Measurements from ENCODE around the gene LTBP3. TPM values are rescaled to one million over a fixed set of nuclear protein-coding genes. Genes with fewer than 3 reads are reported as not detected.

The LTBP3 gene
- polyA plus RNA-seq, 3 donors from 2014 or later, result 3.3 to 21.0 (median 14.5) TPM

DNA sequence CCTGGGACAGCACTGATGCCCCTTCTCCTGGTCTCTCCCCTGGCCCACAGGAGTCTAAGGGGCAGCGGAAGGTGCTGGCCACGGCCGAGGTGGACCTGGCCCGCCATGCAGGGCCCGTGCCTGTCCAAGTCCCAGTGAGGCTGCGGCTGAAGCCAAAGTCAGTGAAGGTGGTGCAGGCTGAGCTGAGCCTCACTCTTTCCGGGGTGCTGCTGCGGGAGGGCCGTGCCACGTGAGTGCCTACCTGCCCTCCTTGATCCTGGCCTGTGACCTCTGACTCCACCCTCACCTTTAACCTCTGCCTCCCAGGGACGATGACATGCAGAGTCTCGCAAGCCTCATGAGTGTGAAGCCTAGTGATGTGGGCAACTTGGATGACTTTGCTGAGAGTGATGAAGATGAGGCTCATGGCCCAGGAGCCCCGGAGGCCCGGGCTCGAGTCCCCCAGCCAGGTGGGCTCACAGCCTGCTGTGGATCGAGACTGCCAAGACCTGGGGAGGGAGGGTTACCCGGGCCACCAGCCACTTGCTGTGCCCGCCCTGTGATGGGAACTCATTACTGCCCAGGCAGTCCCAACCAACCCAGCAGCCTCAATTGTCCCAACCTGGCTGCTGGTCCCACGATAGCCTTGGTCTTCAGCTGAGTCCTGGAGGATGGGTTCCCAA is 22.0 kb upstream of the LTBP3 start:
- peaks cover 32 to 40% of the 10 kb centered on the region in 2 donors for H3K4me1 Mint-ChIP-seq
- no peak for DNase-seq
- H3K9me3 Mint-ChIP-seq, result no peaks in the 10 kb centered on the region
- peaks cover 0 to 9% (median 4%) of the 10 kb centered on the region in 3 donors for H3K36me3 Mint-ChIP-seq
- peaks cover 5 to 15% (median 6%) of the 10 kb centered on the region in 3 donors for H3K27me3 Mint-ChIP-seq (ENCODE audit: low read depth in 3 of 3)
- H3K4me3 Mint-ChIP-seq, result no peak overlapping the region
- H3K27ac Mint-ChIP-seq, result peak overlapping the region in 1 of 6 donors; percentile 12

- H3K4me1 Mint-ChIP-seq, result peaks cover 38 to 46% of the 10 kb centered on the region in 2 donors
- H3K27me3 Mint-ChIP-seq (ENCODE audit: low read depth in 3 of 3), result peaks cover 10 to 23% (median 11%) of the 10 kb centered on the region in 3 donors
- H3K36me3 Mint-ChIP-seq, result peaks cover 0 to 9% (median 4%) of the 10 kb centered on the region in 3 donors
- H3K4me3 Mint-ChIP-seq, result peak overlapping the region in 2 of 5 donors; percentile 43 to 47
- no peaks in the 10 kb centered on the region for H3K9me3 Mint-ChIP-seq
- H3K27ac Mint-ChIP-seq, result peak overlapping the region in 2 of 6 donors; percentile 64 to 67
- no peak for DNase-seq
These were observed 21.1 kb upstream of the LTBP3 start for GRCh38 chr11:65579291-65579690.

- H3K36me3 Mint-ChIP-seq, result peaks cover 0 to 9% (median 4%) of the 10 kb centered on the region in 3 donors
- peak overlapping the region; percentile 47 to 89 (median 80) for H3K27ac Mint-ChIP-seq
- no peak for DNase-seq
- no peaks in the 10 kb centered on the region for H3K9me3 Mint-ChIP-seq
- peaks cover 12 to 27% (median 13%) of the 10 kb centered on the region in 3 donors for H3K27me3 Mint-ChIP-seq (ENCODE audit: low read depth in 3 of 3)
- peak overlapping the region; percentile 58 to 88 (median 69) for H3K4me3 Mint-ChIP-seq
- H3K4me1 Mint-ChIP-seq, result peaks cover 43 to 47% of the 10 kb centered on the region in 2 donors
These were observed 20.5 kb upstream of the LTBP3 start for GRCh38 chr11:65578667-65579066.

DNA sequence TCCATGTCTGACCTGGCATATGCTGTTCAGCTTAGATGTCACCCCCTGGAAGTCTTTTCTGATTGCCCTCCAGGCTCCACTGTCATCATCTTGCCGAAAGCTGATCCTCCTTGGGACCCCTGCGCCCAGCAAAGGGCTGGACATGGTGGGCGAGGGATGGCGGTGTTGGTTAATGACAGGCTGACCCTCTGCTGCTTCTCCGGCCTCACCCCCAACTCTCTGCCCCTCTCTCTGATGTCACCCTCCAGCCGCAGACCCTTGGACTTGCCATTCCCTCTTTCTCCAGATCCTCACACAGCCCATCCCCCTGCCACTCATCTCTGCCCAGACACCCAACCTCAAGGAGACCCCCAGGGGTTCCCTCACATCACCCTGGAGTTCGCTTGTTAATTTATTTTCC is 20.0 kb upstream of the LTBP3 start:
- DNase-seq, result no peak
- H3K27ac Mint-ChIP-seq, result peak overlapping the region; percentile 71 to 89 (median 82)
- H3K9me3 Mint-ChIP-seq, result no peaks in the 10 kb centered on the region
- H3K27me3 Mint-ChIP-seq (ENCODE audit: low read depth in 3 of 3), result peaks cover 12 to 27% (median 13%) of the 10 kb centered on the region in 3 donors
- H3K36me3 Mint-ChIP-seq, result peaks cover 0 to 9% (median under 1%) of the 10 kb centered on the region in 3 donors
- peaks cover 48 to 51% of the 10 kb centered on the region in 2 donors for H3K4me1 Mint-ChIP-seq
- peak overlapping the region; percentile 58 to 88 (median 79) for H3K4me3 Mint-ChIP-seq

DNA sequence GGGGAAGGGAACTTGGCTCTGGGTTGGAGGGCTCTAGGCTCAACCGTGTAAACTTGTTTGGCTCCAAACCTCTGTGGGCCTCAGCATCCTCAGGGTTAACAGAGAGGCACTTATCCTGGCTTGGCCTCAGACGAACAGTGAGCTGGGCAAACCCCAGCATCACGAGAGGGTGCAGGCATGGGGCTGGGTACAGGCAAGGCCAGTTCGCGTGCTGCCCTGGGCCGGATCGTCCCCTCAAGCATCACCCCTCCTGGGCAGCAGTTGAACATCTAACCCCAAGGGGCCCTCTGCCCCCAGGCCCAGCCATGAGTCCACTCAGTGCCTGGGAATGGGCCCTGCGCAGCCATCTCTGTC is 19.6 kb upstream of the LTBP3 start:
- no peaks in the 10 kb centered on the region for H3K9me3 Mint-ChIP-seq
- peaks cover 0 to 6% (median 0%) of the 10 kb centered on the region in 3 donors for H3K36me3 Mint-ChIP-seq
- peak overlapping the region; percentile 58 to 88 (median 63) for H3K4me3 Mint-ChIP-seq
- peaks cover 52 to 54% of the 10 kb centered on the region in 2 donors for H3K4me1 Mint-ChIP-seq
- H3K27ac Mint-ChIP-seq, result peak overlapping the region; percentile 67 to 89 (median 82)
- DNase-seq, result no peak
- peaks cover 12 to 30% (median 13%) of the 10 kb centered on the region in 3 donors for H3K27me3 Mint-ChIP-seq (ENCODE audit: low read depth in 3 of 3)

DNA sequence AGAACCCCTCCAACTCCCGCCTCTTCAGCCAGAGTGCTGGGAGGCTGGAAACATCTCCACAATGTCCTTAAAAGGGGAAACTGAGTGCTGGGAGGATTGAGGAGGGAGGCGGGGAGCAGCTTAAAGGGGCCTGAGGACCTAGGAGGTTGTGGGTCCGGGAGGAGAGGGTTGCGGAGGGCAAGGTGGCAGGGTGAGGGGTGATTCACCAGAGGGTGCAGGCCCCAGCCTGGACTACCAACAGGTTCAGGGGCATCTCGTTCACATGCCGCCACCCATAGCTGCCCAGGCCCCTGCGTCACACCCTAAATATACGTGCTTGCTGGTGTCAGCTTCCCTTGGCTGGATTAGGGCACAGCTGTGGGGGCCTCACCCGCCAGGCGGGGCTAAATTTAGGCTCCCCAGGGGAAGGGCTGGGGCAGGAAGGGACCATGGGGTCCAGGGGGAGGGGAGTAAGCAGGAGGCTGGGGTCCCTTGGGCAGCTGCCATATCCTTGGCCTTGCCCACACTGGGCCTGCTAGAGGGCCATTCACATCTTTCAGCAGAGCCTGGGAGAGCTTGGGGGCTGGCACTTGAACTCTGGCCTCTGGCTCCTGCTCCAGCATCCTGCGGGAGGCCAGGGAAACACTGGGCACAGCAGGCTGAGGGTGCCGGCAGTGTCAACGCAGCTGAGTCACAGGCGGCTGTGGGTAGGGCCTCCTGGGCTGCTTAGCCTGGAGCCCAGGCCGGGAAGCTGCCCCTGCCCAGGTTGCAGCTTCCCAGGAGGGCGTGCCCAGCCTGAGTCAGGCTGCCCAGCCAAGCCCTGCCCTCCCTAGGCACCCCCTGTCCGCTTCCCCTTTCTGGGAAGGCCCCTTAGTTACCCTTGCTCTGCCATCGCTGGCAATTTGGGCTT is 19.0 kb upstream of the LTBP3 start:
- Mint-ChIP-seq H3K27me3 (ENCODE audit: low read depth in 3 of 3) (peaks cover 12 to 32% (median 13%) of the 10 kb centered on the region in 3 donors), H3K27ac (peak overlapping the region; percentile 83 to 91 (median 86)), H3K36me3 (no peaks in the 10 kb centered on the region), H3K4me1 (peaks cover 53 to 57% of the 10 kb centered on the region in 2 donors), H3K9me3 (no peaks in the 10 kb centered on the region), H3K4me3 (peak overlapping the region; percentile 79 to 89 (median 87))
- DNase-seq, result peak in 2 of 3 donors; percentile 28 to 46

DNA sequence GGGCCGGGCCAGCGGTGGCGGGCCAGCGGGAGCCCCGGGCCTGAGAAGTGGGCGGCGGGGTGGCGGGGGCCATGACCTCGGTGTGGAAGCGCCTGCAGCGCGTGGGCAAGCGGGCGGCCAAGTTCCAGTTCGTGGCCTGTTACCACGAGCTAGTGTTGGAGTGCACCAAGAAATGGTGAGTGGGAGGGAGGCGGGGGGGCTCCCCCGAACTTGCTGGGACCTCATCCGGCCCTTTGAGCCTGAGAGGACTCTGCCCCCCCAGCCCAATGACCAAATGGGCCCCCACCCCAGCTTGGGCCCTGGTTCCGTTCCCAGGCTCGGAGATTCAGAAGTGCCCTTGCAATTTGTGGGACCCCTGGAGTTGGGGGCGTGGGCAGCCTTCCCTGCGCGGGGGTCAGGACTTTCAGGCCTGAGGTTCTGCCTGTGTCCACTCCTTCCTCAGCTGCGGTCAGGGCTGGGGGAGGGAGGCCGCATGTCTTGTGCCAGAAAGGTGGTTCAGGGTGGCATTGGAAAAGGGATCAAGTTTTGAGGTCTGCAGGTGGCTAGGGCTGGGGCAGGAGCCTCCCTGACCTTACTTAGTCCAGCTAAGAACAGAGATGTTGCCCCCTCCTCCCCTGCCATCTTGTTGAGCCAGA is 18.2 kb upstream of the LTBP3 start:
- DNase-seq, result peak in 2 of 3 donors; percentile 44 to 48
- H3K9me3 Mint-ChIP-seq, result no peaks in the 10 kb centered on the region
- no peaks in the 10 kb centered on the region for H3K36me3 Mint-ChIP-seq
- peak overlapping the region; percentile 78 to 91 (median 84) for H3K27ac Mint-ChIP-seq
- peaks cover 61 to 64% of the 10 kb centered on the region in 2 donors for H3K4me1 Mint-ChIP-seq
- H3K27me3 Mint-ChIP-seq (ENCODE audit: low read depth in 3 of 3), result peaks cover 14 to 34% (median 14%) of the 10 kb centered on the region in 3 donors
- peak overlapping the region; percentile 79 to 89 (median 87) for H3K4me3 Mint-ChIP-seq

GRCh38 chr11:65575568-65576231 is 17.5 kb upstream of the LTBP3 start, which contains the start of gene EHBP1L1:
Gene EHBP1L1 (plus strand): TSS chr11:65576053. CDS start chr11:65576303, 250 bp downstream.
- H3K27me3 Mint-ChIP-seq (ENCODE audit: low read depth in 3 of 3), result peaks cover 14 to 34% (median 14%) of the 10 kb centered on the region in 3 donors
- no peaks in the 10 kb centered on the region for H3K36me3 Mint-ChIP-seq
- H3K9me3 Mint-ChIP-seq, result no peaks in the 10 kb centered on the region
- peak within 1 kb of the TSS; percentile 90 to 97 (median 96) for H3K4me3 Mint-ChIP-seq
- DNase-seq, result peak; percentile 71 to 79 (median 72)
- peak within 1 kb of the TSS; percentile 96 to 99 (median 98) for H3K27ac Mint-ChIP-seq
- H3K4me1 Mint-ChIP-seq, result peaks cover 65 to 71% of the 10 kb centered on the region in 2 donors

- Mint-ChIP-seq H3K4me1 (peaks cover 69 to 78% of the 10 kb centered on the region in 2 donors), H3K27ac (peak overlapping the region; percentile 96 to 99 (median 98)), H3K4me3 (peak overlapping the region; percentile 90 to 97 (median 96)), H3K27me3 (ENCODE audit: low read depth in 3 of 3) (peaks cover 17 to 38% (median 19%) of the 10 kb centered on the region in 3 donors), H3K36me3 (no peaks in the 10 kb centered on the region), H3K9me3 (no peaks in the 10 kb centered on the region)
- DNase-seq, result peak; percentile 46 to 71 (median 70)
These were observed 16.8 kb upstream of the LTBP3 start for GRCh38 chr11:65574811-65575567.

GRCh38 chr11:65574109-65574810 is 16.1 kb upstream of the LTBP3 start:
- Mint-ChIP-seq H3K4me1 (peaks cover 75 to 85% of the 10 kb centered on the region in 2 donors), H3K4me3 (peak overlapping the region; percentile 90 to 97 (median 96)), H3K9me3 (no peaks in the 10 kb centered on the region), H3K27ac (peak overlapping the region; percentile 96 to 99 (median 98)), H3K36me3 (no peaks in the 10 kb centered on the region), H3K27me3 (ENCODE audit: low read depth in 3 of 3) (peaks cover 21 to 45% (median 23%) of the 10 kb centered on the region in 3 donors)
- DNase-seq, result peak; percentile 90

- H3K4me3 Mint-ChIP-seq, result peak overlapping the region; percentile 84 to 91 (median 88)
- peak in 1 of 3 donors; percentile 12 for DNase-seq
- no peaks in the 10 kb centered on the region for H3K36me3 Mint-ChIP-seq
- peaks cover 21 to 45% (median 24%) of the 10 kb centered on the region in 3 donors for H3K27me3 Mint-ChIP-seq (ENCODE audit: low read depth in 3 of 3)
- peak overlapping the region; percentile 91 to 98 (median 96) for H3K27ac Mint-ChIP-seq
- H3K4me1 Mint-ChIP-seq, result peaks cover 77 to 85% of the 10 kb centered on the region in 2 donors
- H3K9me3 Mint-ChIP-seq, result no peaks in the 10 kb centered on the region
These were observed 15.4 kb upstream of the LTBP3 start for GRCh38 chr11:65573391-65574079.
